HCT116 (cell line): ENCODE results near the gene GMCL1.

Experiments used
- EZH2 ChIP-seq: fragments of 200-600 bp; sonication (generic); IDR thresholded peaks from 2 replicates; pipeline ENCODE4 v1.6.1; 2017; ENCODE audit warnings: antibody characterized with exemption, mixed run types
- EZH2phosphoT487 ChIP-seq: fragments of 200-600 bp; IDR thresholded peaks from 2 replicates; pipeline ENCODE4 v1.6.1; 2018; ENCODE audit warnings: antibody characterized with exemption, borderline replicate concordance
- JUND ChIP-seq: IDR thresholded peaks from 2 replicates; pipeline ENCODE4 v1.6.1; 2012
- POLR2A ChIP-seq: IDR thresholded peaks from 2 replicates; pipeline ENCODE4 v1.7.0; 2011; ENCODE audit warnings: borderline replicate concordance; ENCODE audit not compliant: insufficient read depth, insufficient read length; ENCODE audit errors: extremely low read depth
- POLR2AphosphoS5 ChIP-seq: IDR thresholded peaks from 2 replicates; pipeline ENCODE4 v1.6.1; 2011; ENCODE audit warnings: mild to moderate bottlenecking, low read depth, low read length, moderate library complexity
- RAD21 ChIP-seq: IDR thresholded peaks from 2 replicates; pipeline ENCODE4 v1.6.1; 2012; ENCODE audit warnings: low read depth, mild to moderate bottlenecking
- SRF ChIP-seq: IDR thresholded peaks from 2 replicates; pipeline ENCODE4 v1.6.1; 2012; ENCODE audit warnings: low read depth
- ZNF274 ChIP-seq: fragments of 200-500 bp; sonication (Bioruptor generic); IDR thresholded peaks from 2 replicates; pipeline ENCODE4 v1.6.1; 2014; ENCODE audit warnings: mild to moderate bottlenecking, low read depth, low read length, inconsistent platforms
- TF ChIP-seq, protein P1 (sequence below), 3 experiments: fragments of 200-600 bp in 1 of 3; sonication (generic) in 1 of 3; IDR thresholded peaks in 2 of 3; conservative IDR thresholded peaks in 1 of 3; 2 replicates each; pipeline ENCODE4 v1.5.1; 2012 to 2017; ENCODE audit warnings: low read depth in 2 of 3, low read length in 2 of 3, antibody characterized with exemption in 1 of 3, borderline replicate concordance in 1 of 3, control low read depth in 1 of 3, mild to moderate bottlenecking in 1 of 3, mixed read lengths in 1 of 3, mixed run types in 1 of 3, moderate library complexity in 1 of 3; ENCODE audit not compliant: insufficient read depth in 1 of 3
- TF ChIP-seq, protein P2 (sequence below): IDR thresholded peaks from 2 replicates; pipeline ENCODE4 v1.6.1; 2012
- TF ChIP-seq, protein P3 (sequence below): IDR thresholded peaks from 2 replicates; pipeline ENCODE4 v1.6.1; 2012

DNA sequence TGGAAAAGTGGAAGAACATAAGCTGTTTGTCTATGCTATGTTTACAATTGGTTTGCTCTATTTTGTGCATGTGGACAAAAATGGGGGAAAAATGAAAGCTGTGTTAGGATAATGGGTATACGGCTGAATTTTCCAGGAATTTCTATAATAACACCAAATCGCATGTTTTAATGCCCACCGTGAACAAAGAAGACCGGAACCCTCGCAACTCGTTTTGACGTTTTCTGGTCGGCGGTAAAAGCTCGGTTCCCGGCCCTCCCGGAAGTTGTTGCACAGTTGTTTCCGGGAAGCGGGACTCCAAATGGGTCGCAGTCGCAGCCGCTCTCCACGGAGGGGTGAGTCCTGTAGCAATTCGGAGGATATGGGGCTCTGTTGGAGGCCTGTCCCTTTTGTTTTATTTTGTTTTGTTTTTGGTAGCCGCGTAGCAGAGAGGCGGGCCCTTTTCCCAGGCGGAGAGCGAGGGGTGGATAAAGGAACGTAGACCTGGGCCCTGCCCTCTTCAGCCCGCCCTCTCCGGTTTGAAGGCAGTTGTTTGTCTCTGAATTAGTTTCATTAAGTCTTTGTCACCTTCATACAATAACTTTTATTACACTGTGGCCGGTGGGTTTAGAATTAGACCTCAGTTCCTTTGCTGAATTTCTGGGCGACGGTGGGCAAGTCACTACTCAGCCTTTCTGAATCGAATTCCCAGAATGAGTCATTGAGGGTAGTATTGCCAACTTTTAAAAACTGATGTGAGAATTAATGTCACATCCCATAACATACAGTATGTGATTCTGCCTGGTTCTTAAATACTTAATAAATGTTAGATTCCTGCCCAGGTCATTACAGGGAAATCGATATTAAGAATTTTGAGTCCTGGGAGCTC lies 64.5 kb downstream of the GMCL1 start, which contains the start of gene SNRNP27:
- no peak for TF ChIP-seq ZNF274
- TF ChIP-seq, protein P1, sequence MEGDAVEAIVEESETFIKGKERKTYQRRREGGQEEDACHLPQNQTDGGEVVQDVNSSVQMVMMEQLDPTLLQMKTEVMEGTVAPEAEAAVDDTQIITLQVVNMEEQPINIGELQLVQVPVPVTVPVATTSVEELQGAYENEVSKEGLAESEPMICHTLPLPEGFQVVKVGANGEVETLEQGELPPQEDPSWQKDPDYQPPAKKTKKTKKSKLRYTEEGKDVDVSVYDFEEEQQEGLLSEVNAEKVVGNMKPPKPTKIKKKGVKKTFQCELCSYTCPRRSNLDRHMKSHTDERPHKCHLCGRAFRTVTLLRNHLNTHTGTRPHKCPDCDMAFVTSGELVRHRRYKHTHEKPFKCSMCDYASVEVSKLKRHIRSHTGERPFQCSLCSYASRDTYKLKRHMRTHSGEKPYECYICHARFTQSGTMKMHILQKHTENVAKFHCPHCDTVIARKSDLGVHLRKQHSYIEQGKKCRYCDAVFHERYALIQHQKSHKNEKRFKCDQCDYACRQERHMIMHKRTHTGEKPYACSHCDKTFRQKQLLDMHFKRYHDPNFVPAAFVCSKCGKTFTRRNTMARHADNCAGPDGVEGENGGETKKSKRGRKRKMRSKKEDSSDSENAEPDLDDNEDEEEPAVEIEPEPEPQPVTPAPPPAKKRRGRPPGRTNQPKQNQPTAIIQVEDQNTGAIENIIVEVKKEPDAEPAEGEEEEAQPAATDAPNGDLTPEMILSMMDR (IDR thresholded peaks at IDR 0.05 in 2 of 3, conservative IDR thresholded peaks at IDR 0.05 in 1 of 3; ENCODE audit: borderline replicate concordance in 1 of 3, insufficient read depth in 1 of 3, low read depth in 2 of 3, low read length in 2 of 3): no peak
- TF ChIP-seq POLR2A: no peak
- peak; percentile 85 for TF ChIP-seq POLR2AphosphoS5
- no peak for TF ChIP-seq EZH2
- TF ChIP-seq JUND: no peak
- peak; percentile 42 for TF ChIP-seq SRF
- TF ChIP-seq, protein P2, sequence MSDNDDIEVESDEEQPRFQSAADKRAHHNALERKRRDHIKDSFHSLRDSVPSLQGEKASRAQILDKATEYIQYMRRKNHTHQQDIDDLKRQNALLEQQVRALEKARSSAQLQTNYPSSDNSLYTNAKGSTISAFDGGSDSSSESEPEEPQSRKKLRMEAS: no peak
- TF ChIP-seq, protein P3, sequence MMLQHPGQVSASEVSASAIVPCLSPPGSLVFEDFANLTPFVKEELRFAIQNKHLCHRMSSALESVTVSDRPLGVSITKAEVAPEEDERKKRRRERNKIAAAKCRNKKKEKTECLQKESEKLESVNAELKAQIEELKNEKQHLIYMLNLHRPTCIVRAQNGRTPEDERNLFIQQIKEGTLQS: no peak
- no peak for TF ChIP-seq EZH2phosphoT487
- 0 out of 2 replicates have a peak, but pooled peaks have one; percentile 1 for TF ChIP-seq RAD21
